IMR-90 (cell line): Measurements from ENCODE around the gene GPC6. TPM values are rescaled to one million over a fixed set of nuclear protein-coding genes. Genes with fewer than 3 reads are reported as not detected.

Experiments used
- ATAC-seq: fragments of 200-7000 bp; cut with Tn5 transposase; 2 replicates; pipeline ENCODE4 v1.9.1; 2020; ENCODE audit warnings: low read depth, mild to moderate bottlenecking, moderate library complexity
- BruUV-seq: library from RNA; stranded (reverse); fragments of 400-500 nt; replicated peaks from 2 replicates; lab custom pipeline; 2021; lab: Mats Ljungman, UMichigan
- CTCF ChIA-PET: fragments of 300-600 bp; formaldehyde crosslinking; extraction: SDS; loops from one replicate; lab custom pipeline; 2021; ENCODE audit warnings: antibody characterized with exemption; lab: Yijun Ruan, JAX
- POLR2A ChIA-PET: fragments of 300-600 bp; sonication (Branson Sonifier 250); formaldehyde crosslinking; loops from one replicate; lab custom pipeline; 2022; ENCODE audit warnings: antibody characterized with exemption; ENCODE audit not compliant: unreplicated experiment; lab: Charles Lee
- DNase-seq: peaks from one replicate; pipeline ENCODE4 v3.0.0; 2013
- H2AFZ ChIP-seq: replicated peaks from 2 replicates; pipeline ENCODE3; 2013; ENCODE audit warnings: low read length, mild to moderate bottlenecking; ENCODE audit not compliant: poor library complexity
- H2AK5ac ChIP-seq: 2 replicates; pipeline ENCODE4 v1.6.1; 2013; ENCODE audit warnings: low read depth, low read length, inconsistent platforms
- H2AK9ac ChIP-seq: replicated peaks from 2 replicates; pipeline ENCODE3; 2013; ENCODE audit warnings: mild to moderate bottlenecking, low read depth, low read length, moderate library complexity; ENCODE audit not compliant: poor library complexity
- H2BK120ac ChIP-seq: 2 replicates; pipeline ENCODE4 v1.6.1; 2013; ENCODE audit warnings: low read depth, low read length, inconsistent platforms
- H2BK15ac ChIP-seq: 3 replicates; pipeline ENCODE4 v1.6.1; 2013; ENCODE audit warnings: low read depth, low read length, inconsistent platforms
- H2BK20ac ChIP-seq: 2 replicates; pipeline ENCODE4 v1.6.1; 2013; ENCODE audit warnings: low read depth, mild to moderate bottlenecking, inconsistent platforms, low read length, moderate library complexity
- H2BK5ac ChIP-seq: 2 replicates; pipeline ENCODE4 v1.6.1; 2013; ENCODE audit warnings: mild to moderate bottlenecking, low read depth, low read length, inconsistent platforms; ENCODE audit not compliant: poor library complexity, severe bottlenecking
- H3K14ac ChIP-seq: replicated peaks from 2 replicates; pipeline ENCODE4 v1.6.1; 2013; ENCODE audit warnings: low read depth, low read length, inconsistent platforms
- H3K18ac ChIP-seq: 2 replicates; pipeline ENCODE4 v1.6.1; 2013; ENCODE audit warnings: low read depth, low read length, control low read depth
- H3K23ac ChIP-seq: 2 replicates; pipeline ENCODE4 v1.6.1; 2013; ENCODE audit warnings: low read depth, low read length, inconsistent platforms
- H3K27ac ChIP-seq: 2 replicates; pipeline ENCODE4 v1.5.1; 2013; ENCODE audit warnings: mild to moderate bottlenecking, control low read depth, low read length; ENCODE audit not compliant: insufficient read depth
- H3K27me3 ChIP-seq: 2 replicates; pipeline ENCODE4 v1.6.1; 2013; ENCODE audit warnings: low read length; ENCODE audit not compliant: control insufficient read depth, insufficient read depth
- H3K36me3 ChIP-seq: 2 replicates; pipeline ENCODE4 v1.6.1; 2013; ENCODE audit warnings: low read length, mixed read lengths; ENCODE audit not compliant: control insufficient read depth, insufficient read depth
- H3K4ac ChIP-seq: 2 replicates; pipeline ENCODE4 v1.6.1; 2013; ENCODE audit warnings: low read depth, low read length, inconsistent platforms
- H3K4me1 ChIP-seq: 2 replicates; pipeline ENCODE4 v1.6.1; 2013; ENCODE audit warnings: low read length, mixed read lengths; ENCODE audit not compliant: control insufficient read depth, insufficient read depth
- H3K4me2 ChIP-seq: 2 replicates; pipeline ENCODE4 v1.6.1; 2013; ENCODE audit warnings: low read depth, mild to moderate bottlenecking, control low read depth, low read length, moderate library complexity
- H3K4me3 ChIP-seq: 2 replicates; pipeline ENCODE4 v1.5.1; 2013; ENCODE audit warnings: low read depth, mild to moderate bottlenecking, control low read depth, low read length, moderate library complexity; ENCODE audit not compliant: insufficient read depth
- H3K56ac ChIP-seq: 2 replicates; pipeline ENCODE4 v1.6.1; 2013; ENCODE audit warnings: low read length, inconsistent platforms; ENCODE audit not compliant: insufficient read depth; ENCODE audit errors: extremely low read depth
- H3K79me1 ChIP-seq, 2 experiments: 2 replicates each; pipeline ENCODE4 v1.6.1; 2013; ENCODE audit warnings: low read length in 2 of 2, inconsistent platforms in 1 of 2, low read depth in 1 of 2
- H3K9ac ChIP-seq: 2 replicates; pipeline ENCODE4 v1.6.1; 2013; ENCODE audit warnings: low read depth, low read length, control low read depth
- H3K9me1 ChIP-seq: 2 replicates; pipeline ENCODE4 v1.6.1; 2013; ENCODE audit warnings: low read length, inconsistent platforms; ENCODE audit not compliant: insufficient read depth
- H3K9me3 ChIP-seq: 2 replicates; pipeline ENCODE4 v1.6.1; 2013; ENCODE audit warnings: low read length; ENCODE audit not compliant: control insufficient read depth, insufficient read depth
- H4K20me1 ChIP-seq: 2 replicates; pipeline ENCODE4 v1.6.1; 2013; ENCODE audit warnings: low read length, inconsistent platforms; ENCODE audit not compliant: insufficient read depth
- H4K5ac ChIP-seq: 2 replicates; pipeline ENCODE4 v1.6.1; 2013; ENCODE audit warnings: mild to moderate bottlenecking, low read depth, low read length, control low read depth
- H4K8ac ChIP-seq, 2 experiments: 2 replicates each; pipeline ENCODE4 v1.6.1; 2013; ENCODE audit warnings: low read depth in 2 of 2, low read length in 2 of 2, control low read depth in 1 of 2, inconsistent platforms in 1 of 2
- H4K91ac ChIP-seq: 2 replicates; pipeline ENCODE4 v1.6.1; 2013; ENCODE audit warnings: low read depth, low read length, inconsistent platforms; ENCODE audit not compliant: insufficient read depth
- BHLHE40 ChIP-seq: fragments of 150-350 bp; IDR thresholded peaks from 2 replicates; pipeline ENCODE4 v1.6.1; 2016; ENCODE audit warnings: mild to moderate bottlenecking, low read depth, low read length
- CEBPB ChIP-seq: IDR thresholded peaks from 2 replicates; pipeline ENCODE4 v1.6.1; 2012; ENCODE audit warnings: low read depth, low read length, improper control_type of control experiment
- CHD1 ChIP-seq: IDR thresholded peaks from 2 replicates; pipeline ENCODE4 v1.6.1; 2012; ENCODE audit warnings: low read depth, low read length, improper control_type of control experiment
- CTCF ChIP-seq: conservative IDR thresholded peaks from 2 replicates; pipeline ENCODE4 v1.5.1; 2012; ENCODE audit warnings: mild to moderate bottlenecking, low read depth, low read length, improper control_type of control experiment
- ELK1 ChIP-seq: fragments of 150-350 bp; IDR thresholded peaks from 2 replicates; pipeline ENCODE4 v1.6.1; 2016; ENCODE audit warnings: low read depth, mild to moderate bottlenecking, low read length, moderate library complexity, borderline replicate concordance
- FOS ChIP-seq: fragments of 150-350 bp; IDR thresholded peaks from 2 replicates; pipeline ENCODE4 v1.6.1; 2016; ENCODE audit warnings: low read depth, low read length
- MAFK ChIP-seq: IDR thresholded peaks from 2 replicates; pipeline ENCODE4 v1.6.1; 2012; ENCODE audit warnings: low read depth, low read length, improper control_type of control experiment
- MAZ ChIP-seq: IDR thresholded peaks from 2 replicates; pipeline ENCODE4 v1.6.1; 2012; ENCODE audit warnings: low read depth, mild to moderate bottlenecking, low read length, improper control_type of control experiment, moderate library complexity, borderline replicate concordance
- MXI1 ChIP-seq: IDR thresholded peaks from 2 replicates; pipeline ENCODE4 v1.6.1; 2012; ENCODE audit warnings: low read depth, mild to moderate bottlenecking, low read length, moderate library complexity, borderline replicate concordance
- NFE2L2 ChIP-seq: fragments of 150-350 bp; IDR thresholded peaks from 2 replicates; pipeline ENCODE4 v1.6.1; 2016; ENCODE audit warnings: low read depth, mild to moderate bottlenecking, low read length
- POLR2A ChIP-seq: IDR thresholded peaks from 2 replicates; pipeline ENCODE4 v1.6.1; 2012; ENCODE audit warnings: mild to moderate bottlenecking, low read depth, low read length
- RAD21 ChIP-seq: IDR thresholded peaks from 2 replicates; pipeline ENCODE4 v1.6.1; 2012; ENCODE audit warnings: low read length, improper control_type of control experiment
- RCOR1 ChIP-seq: IDR thresholded peaks from 2 replicates; pipeline ENCODE4 v1.6.1; 2012; ENCODE audit warnings: mild to moderate bottlenecking, low read length, improper control_type of control experiment; ENCODE audit not compliant: insufficient replicate concordance
- RFX5 ChIP-seq: IDR thresholded peaks from 2 replicates; pipeline ENCODE4 v1.8.0; 2012; ENCODE audit warnings: low read depth, mild to moderate bottlenecking, low read length, moderate library complexity
- SMC3 ChIP-seq: fragments of 150-350 bp; IDR thresholded peaks from 2 replicates; pipeline ENCODE4 v1.6.1; 2016; ENCODE audit warnings: low read depth, mild to moderate bottlenecking, antibody characterized with exemption, low read length, moderate library complexity
- USF2 ChIP-seq: fragments of 150-350 bp; IDR thresholded peaks from 2 replicates; pipeline ENCODE4 v1.6.1; 2017; ENCODE audit warnings: mild to moderate bottlenecking, antibody characterized with exemption, low read length, low read depth
- WGBS, 2 experiments: methylation state at CpG; one replicate each; pipeline versions ENCODE4 v1.1.5 to v1.1.7; 2013; ENCODE audit warnings: missing lambda C conversion rate in 2 of 2; ENCODE audit not compliant: insufficient read length in 1 of 2; ENCODE audit errors: extremely low coverage in 2 of 2; 5-methylcytosine and 5-hydroxymethylcytosine counted together
- dilution Hi-C: fragments of 300-500 bp; cut with HindIII; formaldehyde crosslinking; loops from one replicate; pipeline ENCODE4 v1.14.3; 2018; ENCODE audit warnings: low sequenced_read_pairs; ENCODE audit not compliant: unreplicated experiment
- in situ Hi-C: fragments of 300-500 bp; cut with MboI; formaldehyde crosslinking; loops from 3 replicates; pipeline ENCODE4 v1.14.3; 2019; ENCODE audit warnings: low sequenced_read_pairs, inconsistent platforms, mixed read lengths
- intact Hi-C: fragments of 100-400 bp; cut with micrococcal nuclease; formaldehyde crosslinking; loops from 2 replicates; pipeline ENCODE4 v1.10.0; 2022
- polyA plus RNA-seq, 3 experiments: library from polyadenylated mRNA; depleted of rRNA; stranded (reverse); fragments of >200 nt; gene quantifications; 2 replicates each; pipeline ENCODE4 v1.2.3, GENCODE V29; 2012; ENCODE audit warnings: low replicate concordance in 1 of 3
- total RNA-seq: library from RNA; depleted of rRNA; stranded (reverse); fragments of >200 nt; gene quantifications from 2 replicates; pipeline ENCODE4 v1.2.3, GENCODE V29; 2012

The GPC6 gene
- total and polyA plus RNA-seq, 2 of the 4 experiments (the other 2 are of a cell fraction): 14.9 to 39.4 TPM

- Histone ChIP-seq H3K4me1 (no peaks in the 10 kb centered on the region), H2BK20ac (no peak overlapping the region), H2BK5ac (no peak overlapping the region), H3K4ac (no peak overlapping the region), H3K14ac (no peak overlapping the region), H3K23ac (no peak overlapping the region), H4K91ac (no peak overlapping the region), H2AFZ (no peak overlapping the region), H3K4me3 (no peak overlapping the region), H3K36me3 (no peaks in the 10 kb centered on the region), H3K9me3 (no peaks in the 10 kb centered on the region), H2BK15ac (no peak overlapping the region), H3K4me2 (no peak overlapping the region), H3K9ac (no peak overlapping the region), H2AK9ac (no peak overlapping the region), H3K9me1 (no peaks in the 10 kb centered on the region), H3K27ac (no peak overlapping the region), H2BK120ac (no peak overlapping the region), H4K5ac (no peak overlapping the region), H3K18ac (no peak overlapping the region), H4K20me1 (no peaks in the 10 kb centered on the region), H3K79me1 (no peaks in the 10 kb centered on the region), H3K27me3 (no peaks in the 10 kb centered on the region), H3K56ac (no peak overlapping the region), H2AK5ac (no peak overlapping the region), H4K8ac (no peak overlapping the region)
- TF ChIP-seq RFX5: no peak
- no peak for TF ChIP-seq MAZ
- no peak for TF ChIP-seq USF2
- no peak for TF ChIP-seq FOS
- no peak for TF ChIP-seq ELK1
- TF ChIP-seq RCOR1: no peak
- TF ChIP-seq MXI1: no peak
- TF ChIP-seq CHD1: no peak
- no peak for TF ChIP-seq MAFK
- TF ChIP-seq SMC3: no peak
- no peak for TF ChIP-seq RAD21
- TF ChIP-seq CEBPB: no peak
- no peak for TF ChIP-seq BHLHE40
- no peak for TF ChIP-seq NFE2L2
- TF ChIP-seq POLR2A: no peak
- TF ChIP-seq CTCF: no peak
- DNase-seq (no peak), ATAC-seq (no peak)
- in situ Hi-C loops: no loop called here
- intact Hi-C loops: no loop called here
- ChIA-PET CTCF (no interaction called here), POLR2A (no interaction called here)
- BruUV-seq: no TSS peak
- dilution Hi-C loops: no loop called here
- WGBS, 2 experiments: no CpG with 5 or more reads among the region's 3 CpGs
These were observed 769.9 kb downstream of the GPC6 start for GRCh38 chr13:93996481-93996880.
